GM21737 (cell line): ENCODE results near the gene SEL1L2.
A peak's percentile ranks its signal among the peaks of the same experiment; 100 is the strongest.

Experiments used
- ATAC-seq: cut with Tn5 transposase; IDR thresholded peaks from one replicate; pipeline ENCODE4 v1.9.1; 2021; ENCODE audit warnings: mild to moderate bottlenecking, moderate library complexity; ENCODE audit not compliant: unreplicated experiment

The SEL1L2 gene

GRCh38 chr20:13822459-13822858 lies 168.0 kb downstream of the SEL1L2 start:
- ATAC-seq, result no peak

DNA sequence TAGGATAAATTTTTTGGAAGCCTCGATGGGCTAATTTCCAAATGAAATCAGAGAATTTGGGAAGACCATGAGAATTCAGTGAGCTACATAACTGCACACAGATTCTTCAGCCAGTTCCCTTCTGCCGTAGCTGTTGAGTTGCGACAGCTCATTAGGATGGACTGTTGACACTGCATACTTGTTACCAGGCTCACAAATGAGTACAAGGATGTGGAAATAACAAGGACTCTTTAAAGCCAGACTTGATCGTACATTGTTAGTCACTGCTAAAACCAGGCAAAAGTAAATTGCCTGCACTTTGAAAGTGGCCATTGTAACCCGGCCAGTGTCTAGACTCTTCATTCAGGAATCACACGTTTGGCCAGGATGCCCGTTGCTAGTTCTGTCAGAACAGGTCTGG lies 168.5 kb downstream of the SEL1L2 start:
- ATAC-seq, result no peak

DNA sequence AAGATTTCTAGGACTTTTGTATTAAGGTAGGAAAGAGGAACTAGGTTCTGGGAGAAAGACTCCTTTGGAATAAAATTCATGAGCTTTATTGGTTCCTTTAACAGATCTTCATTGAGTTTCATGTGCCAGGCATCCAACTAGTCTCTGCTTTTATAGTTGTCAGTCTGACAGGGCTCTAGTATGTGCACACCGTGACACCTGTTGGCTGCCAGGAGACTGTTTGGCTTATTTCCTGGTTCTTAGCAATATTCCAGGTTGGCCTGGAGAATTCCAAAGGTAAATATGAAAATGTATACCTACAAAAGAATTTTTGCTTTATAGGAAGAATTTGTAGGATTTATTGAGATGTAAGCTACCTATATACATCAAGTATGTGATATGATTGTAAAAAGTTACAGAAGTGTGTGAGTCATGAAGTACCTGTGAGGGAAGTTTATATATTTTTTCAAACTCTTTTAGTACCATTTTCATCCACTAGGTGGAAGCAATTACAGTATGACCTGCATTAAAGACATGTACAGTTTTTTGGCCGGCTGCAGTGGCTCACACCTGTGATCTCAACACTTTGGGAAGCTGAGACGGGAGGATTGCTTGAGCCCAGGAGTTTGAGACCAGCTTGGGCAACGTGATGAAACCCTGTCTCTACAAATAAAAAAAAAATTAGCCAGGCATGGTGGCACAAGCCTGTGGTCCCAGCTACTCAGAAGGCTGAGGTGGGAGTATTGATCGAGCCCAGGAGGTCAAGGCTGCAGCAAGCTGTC lies 170.3 kb downstream of the SEL1L2 start:
- peak; percentile 76 for ATAC-seq

DNA sequence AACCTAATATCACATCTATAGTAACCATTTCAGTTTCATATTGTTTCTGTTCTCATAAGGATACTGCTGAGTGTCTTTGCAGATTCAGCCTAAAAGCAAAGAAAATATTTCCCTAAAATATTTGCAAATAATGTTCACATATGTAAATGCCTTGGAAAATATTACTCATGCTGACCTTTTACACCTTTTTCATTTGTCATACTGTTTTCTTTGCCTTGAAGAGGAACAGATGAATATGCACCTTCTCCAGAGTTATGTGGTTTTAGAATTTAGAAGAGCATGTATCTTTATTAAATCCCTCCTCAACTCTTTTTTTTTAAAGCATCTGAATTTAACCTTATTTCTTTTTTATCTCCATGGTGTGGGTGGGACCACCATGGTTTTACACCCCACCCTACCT lies 173.1 kb downstream of the SEL1L2 start:
- no peak for ATAC-seq

DNA sequence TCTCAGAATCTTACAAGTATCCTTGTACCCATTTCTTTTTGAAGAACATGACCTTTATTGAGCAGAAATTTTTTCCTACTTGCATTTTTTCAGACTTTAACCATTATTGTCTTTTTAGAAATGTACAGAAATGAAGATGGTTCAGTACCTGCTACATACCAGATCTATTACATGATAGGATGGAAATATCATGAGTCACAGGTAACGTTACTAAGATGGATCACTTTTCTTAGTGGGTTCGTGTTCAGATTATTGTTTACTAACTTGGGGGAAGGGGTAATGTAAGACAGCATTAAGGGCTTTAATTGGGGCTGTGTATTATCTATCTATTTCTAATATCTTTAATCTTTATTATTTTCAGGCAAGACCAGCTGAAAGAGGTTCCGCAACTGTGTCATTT lies 173.7 kb downstream of the SEL1L2 start:
- ATAC-seq, result no peak

DNA sequence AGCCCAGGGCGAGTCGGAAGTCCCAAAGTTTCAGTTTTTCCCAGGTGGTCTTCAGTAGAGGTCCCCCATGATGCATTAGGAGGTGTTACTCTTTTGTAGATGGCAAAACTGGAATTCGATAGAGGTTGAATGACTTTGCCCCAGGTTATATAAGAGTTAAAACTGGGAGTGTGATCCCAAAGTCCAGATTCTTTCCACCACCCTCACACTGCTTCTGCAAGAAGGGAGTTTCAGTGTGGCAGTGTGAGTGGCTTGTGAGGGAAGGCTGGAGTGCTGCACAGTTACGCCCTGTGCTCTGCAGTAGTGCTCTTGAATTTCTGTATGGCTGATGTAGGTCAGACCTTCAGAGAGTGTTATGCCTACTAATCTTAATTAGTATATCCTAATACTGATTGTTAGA lies 175.7 kb downstream of the SEL1L2 start:
- ATAC-seq, result no peak

DNA sequence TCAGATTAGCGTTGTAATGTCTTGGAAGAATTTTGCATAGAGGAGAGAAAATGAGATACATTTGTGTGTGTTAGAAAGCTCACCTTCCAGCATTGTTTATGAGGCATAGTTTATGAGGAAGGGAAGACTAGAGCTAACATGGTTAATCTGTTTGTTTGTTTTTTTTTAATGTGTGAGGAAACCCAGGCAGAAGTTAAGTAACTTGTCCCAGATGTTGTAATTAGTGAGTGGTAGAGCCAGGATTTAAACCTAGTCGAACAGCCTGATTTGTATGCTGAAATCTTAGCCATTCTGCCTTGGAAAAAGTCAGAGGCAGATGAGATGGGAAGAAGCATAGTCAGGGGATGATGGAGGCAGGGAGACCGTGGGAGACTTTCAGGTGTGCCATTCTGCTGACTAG lies 176.5 kb downstream of the SEL1L2 start:
- no peak for ATAC-seq

DNA sequence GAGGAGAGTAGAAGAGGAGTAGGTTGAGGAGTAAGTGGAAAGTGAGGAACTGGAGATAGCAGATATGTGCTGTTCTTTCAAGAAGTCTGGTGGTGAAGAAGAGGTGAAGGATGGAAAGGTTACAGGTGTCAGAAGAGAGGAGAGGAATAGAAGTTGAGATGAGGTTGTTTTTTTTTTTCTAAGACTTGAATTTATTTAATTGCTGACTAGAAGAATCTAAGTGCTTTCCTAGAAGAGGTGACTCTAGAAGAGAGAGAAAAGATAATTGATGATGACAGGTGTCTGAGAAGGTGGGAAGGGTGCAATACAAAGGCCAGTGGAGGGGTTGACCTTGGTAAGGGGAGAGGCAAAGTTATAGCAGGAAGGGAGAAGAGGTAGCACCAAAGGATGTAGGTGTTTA lies 180.0 kb downstream of the SEL1L2 start:
- ATAC-seq, result no peak

DNA sequence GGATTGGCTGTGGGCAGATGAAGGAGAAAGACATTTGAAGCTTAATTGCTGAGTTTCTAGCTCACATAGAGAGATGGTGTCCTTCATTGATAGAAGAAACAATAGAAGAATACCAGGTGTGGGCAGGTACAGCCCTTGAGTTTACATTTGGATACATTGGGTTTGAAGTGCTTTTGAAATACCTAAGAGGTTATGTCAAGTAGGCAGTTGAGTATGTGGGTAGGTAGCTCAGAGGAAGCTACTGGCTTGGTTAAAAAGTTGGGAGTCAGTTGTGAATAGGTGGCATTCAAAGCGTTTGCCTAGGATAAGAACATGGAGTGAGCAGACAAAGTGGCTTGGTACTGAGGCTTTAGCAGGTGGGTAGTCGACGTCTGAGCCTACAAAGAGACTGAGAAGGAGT lies 180.6 kb downstream of the SEL1L2 start:
- ATAC-seq, result no peak

DNA sequence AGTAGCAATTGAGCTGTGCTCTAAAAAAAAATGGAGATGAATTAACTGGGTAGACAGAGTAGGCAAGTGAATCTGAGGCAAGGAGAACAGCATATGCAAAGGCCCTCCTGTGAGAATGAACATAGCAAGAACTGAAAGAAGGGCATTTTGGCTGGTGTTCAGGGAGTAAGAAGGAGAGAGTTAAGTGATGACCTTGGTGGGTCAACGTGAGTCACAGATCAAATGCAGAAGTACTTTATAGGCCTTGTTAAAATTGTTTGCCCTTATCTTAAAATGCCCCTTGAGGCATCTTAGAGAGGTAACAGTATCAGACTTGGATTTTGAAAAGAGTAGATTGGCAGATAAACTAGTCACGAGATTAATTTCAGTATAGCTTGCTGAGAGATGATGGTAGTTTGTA lies 181.0 kb downstream of the SEL1L2 start:
- ATAC-seq, result no peak

DNA sequence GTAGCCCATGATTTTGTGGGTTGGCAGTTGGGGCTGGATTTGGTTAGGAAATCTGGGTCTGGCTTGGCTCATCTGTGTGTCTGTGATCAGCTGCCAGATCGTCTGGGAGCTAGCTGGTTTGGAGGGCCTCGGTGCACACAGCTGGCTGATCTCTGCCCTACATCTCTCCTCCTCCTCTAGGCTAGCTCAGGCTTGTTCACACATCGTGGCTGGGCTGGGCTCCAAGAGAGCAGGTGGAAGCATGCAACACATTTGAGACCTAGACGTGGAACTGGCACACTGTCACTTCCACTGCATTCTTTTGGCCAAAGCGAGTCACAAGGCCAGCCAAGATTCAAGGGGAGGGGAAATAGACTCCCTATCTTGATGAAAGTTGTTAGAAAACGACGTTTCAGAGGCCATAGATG lies 189.7 kb downstream of the SEL1L2 start:
- ATAC-seq, result no peak

DNA sequence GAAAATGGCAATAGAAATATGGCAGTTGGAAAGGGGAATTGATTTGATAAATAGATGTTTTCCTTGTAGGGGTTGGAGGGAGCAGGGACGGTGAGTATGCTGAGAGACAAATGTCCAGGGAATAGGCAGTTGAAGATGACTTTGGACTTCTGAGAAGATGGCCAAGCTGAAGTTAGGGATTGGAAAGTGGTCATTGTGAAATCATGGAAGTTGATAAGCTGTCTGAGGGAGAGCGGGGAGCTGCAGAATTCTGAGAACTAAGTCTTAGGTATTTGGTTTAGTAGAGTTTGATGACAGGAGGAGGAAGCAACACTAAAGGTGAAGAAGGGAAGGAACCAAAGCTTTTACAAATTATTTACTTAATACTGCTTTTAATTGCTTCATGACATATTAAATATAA lies 190.4 kb downstream of the SEL1L2 start:
- no peak for ATAC-seq
